ENCODE results near the gene FETUB.
"Not testable (repeated sequence)": the region's sequence is repeated elsewhere in the genome, so short reads cannot be mapped to it uniquely, and the experiment has no call there.

Gene FETUB

DNA sequence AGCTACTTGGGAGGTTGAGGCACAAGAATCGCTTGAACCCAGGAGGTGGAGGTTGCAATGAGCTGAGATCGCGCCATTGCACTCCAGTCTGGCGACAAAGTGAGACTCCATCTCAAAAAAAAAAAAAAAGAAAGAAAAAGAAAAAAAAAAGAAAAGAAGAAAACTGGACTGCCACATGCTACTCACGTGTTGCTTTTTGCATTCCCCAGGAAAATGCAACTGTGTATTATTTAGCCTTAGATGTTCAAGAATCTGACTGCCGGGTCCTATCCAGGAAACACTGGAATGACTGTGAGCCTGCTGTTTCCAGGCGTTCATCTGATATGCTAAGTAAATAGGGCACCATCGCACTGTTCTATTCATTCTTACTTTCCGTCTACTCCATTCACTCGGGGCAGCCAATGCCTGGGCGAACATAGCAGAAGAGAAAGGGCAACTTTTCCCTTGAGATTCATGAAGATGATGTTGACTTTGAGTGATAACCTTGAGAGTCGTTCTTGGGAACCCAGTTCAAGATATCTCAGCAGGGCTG, 47.0 kb downstream of the FETUB start (continued):
- TF ChIP-seq, protein P1, sequence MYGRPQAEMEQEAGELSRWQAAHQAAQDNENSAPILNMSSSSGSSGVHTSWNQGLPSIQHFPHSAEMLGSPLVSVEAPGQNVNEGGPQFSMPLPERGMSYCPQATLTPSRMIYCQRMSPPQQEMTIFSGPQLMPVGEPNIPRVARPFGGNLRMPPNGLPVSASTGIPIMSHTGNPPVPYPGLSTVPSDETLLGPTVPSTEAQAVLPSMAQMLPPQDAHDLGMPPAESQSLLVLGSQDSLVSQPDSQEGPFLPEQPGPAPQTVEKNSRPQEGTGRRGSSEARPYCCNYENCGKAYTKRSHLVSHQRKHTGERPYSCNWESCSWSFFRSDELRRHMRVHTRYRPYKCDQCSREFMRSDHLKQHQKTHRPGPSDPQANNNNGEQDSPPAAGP (tag by site-specific recombination; IDR thresholded peaks at IDR 0.05), result no peak
- TF ChIP-seq ZFP69B (tag by site-specific recombination; IDR thresholded peaks at IDR 0.05) (no peak), TRIM28 (IDR thresholded peaks at IDR 0.05; ENCODE audit: borderline replicate concordance, low read length) (no peak), ZNF223 (tag by site-specific recombination; IDR thresholded peaks at IDR 0.05) (no peak), MYNN (tag by site-specific recombination; IDR thresholded peaks at IDR 0.05; ENCODE audit: borderline replicate concordance) (no peak), ZNF560 (tag by site-specific recombination; IDR thresholded peaks at IDR 0.05; ENCODE audit: borderline replicate concordance) (no peak)

- H3K9me3 ChIP-seq (ENCODE audit: control insufficient read depth, insufficient read depth, low read depth, low read length); H3K27ac ChIP-seq (ENCODE audit: extremely low read depth, low read depth, low read length); H3K36me3 ChIP-seq (ENCODE audit: control insufficient read depth in 2 of 2, insufficient read depth in 1 of 2, low read length in 2 of 2); CTCF ChIA-PET; POLR2A ChIA-PET; H3K4me1 ChIP-seq (ENCODE audit: control insufficient read depth, insufficient read depth, low read length); H3K4me3 ChIP-seq (ENCODE audit: low read depth, low read length): not testable (repeated sequence)
Observed at GRCh38 chr3:186690304-186690703, 50.1 kb downstream of the FETUB start.

GRCh38 chr3:186691676-186692075, 51.5 kb downstream of the FETUB start:
- H3K4me3 ChIP-seq (ENCODE audit: low read depth, low read length), result no peak overlapping the region
- H3K9me3 ChIP-seq (ENCODE audit: control insufficient read depth, insufficient read depth, low read depth, low read length), result no peaks in the 10 kb centered on the region
- TF ChIP-seq ZBTB1 (tag by site-specific recombination; IDR thresholded peaks at IDR 0.05) (no peak), KLF16 (tag by site-specific recombination; IDR thresholded peaks at IDR 0.05) (no peak), SCRT2 (tag by site-specific recombination; IDR thresholded peaks at IDR 0.05) (no peak), ZNF701 (tag by site-specific recombination; IDR thresholded peaks at IDR 0.05) (no peak), ZNF24 (tag by site-specific recombination; IDR thresholded peaks at IDR 0.05) (no peak), ZNF362 (tag by site-specific recombination; IDR thresholded peaks at IDR 0.05) (no peak)
- H3K4me1 ChIP-seq (ENCODE audit: control insufficient read depth, insufficient read depth, low read length), result no peaks in the 10 kb centered on the region
- H3K36me3 ChIP-seq (ENCODE audit: control insufficient read depth in 2 of 2, insufficient read depth in 1 of 2, low read length in 2 of 2), result no peaks in the 10 kb centered on the region
- H3K27ac ChIP-seq (ENCODE audit: extremely low read depth, low read depth, low read length), result no peak overlapping the region
- ChIA-PET POLR2A (no interaction called here), CTCF (no interaction called here)

DNA sequence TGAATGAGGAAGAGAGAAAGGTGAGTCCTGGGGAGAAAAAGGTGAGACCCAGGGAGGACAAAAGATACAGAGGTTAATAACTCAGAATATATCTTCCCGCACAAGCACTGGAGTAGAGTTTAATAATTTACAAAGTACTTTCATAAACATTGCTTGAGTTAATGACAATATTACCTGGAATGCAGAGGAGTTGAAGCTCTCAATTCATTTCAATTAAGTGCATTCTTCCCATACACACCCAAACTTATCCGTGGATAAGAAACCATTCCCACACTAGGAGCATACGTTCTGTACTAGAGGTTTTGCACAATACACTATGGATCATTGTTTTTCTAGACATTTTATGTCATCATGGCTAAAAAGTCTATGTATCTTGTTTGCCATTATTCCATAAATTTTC, 53.6 kb downstream of the FETUB start:
- CTCF ChIA-PET, result interaction anchor here (0.6 kb wide), 1 partner anchor 369 kb away, joined by 5 read pairs; no protein-coding TSS in a partner anchor
- POLR2A ChIA-PET, result no interaction called here
- Histone ChIP-seq H3K4me1 (ENCODE audit: control insufficient read depth, insufficient read depth, low read length) (no peaks in the 10 kb centered on the region), H3K36me3 (ENCODE audit: control insufficient read depth in 2 of 2, insufficient read depth in 1 of 2, low read length in 2 of 2) (no peaks in the 10 kb centered on the region), H3K27ac (ENCODE audit: extremely low read depth, low read depth, low read length) (no peak overlapping the region), H3K9me3 (ENCODE audit: control insufficient read depth, insufficient read depth, low read depth, low read length) (no peaks in the 10 kb centered on the region), H3K4me3 (ENCODE audit: low read depth, low read length) (no peak overlapping the region)
- no peak for TF ChIP-seq ZNF391 (tag by site-specific recombination; IDR thresholded peaks at IDR 0.05; ENCODE audit: borderline replicate concordance, low read depth)
- TF ChIP-seq ZNF248 (tag by site-specific recombination; IDR thresholded peaks at IDR 0.05), result no peak
- no peak for TF ChIP-seq ZNF555 (tag by site-specific recombination; conservative IDR thresholded peaks at IDR 0.05)
- TF ChIP-seq ZNF76 (tag by site-specific recombination; IDR thresholded peaks at IDR 0.05; ENCODE audit: borderline replicate concordance, low read depth), result no peak
- no peak for TF ChIP-seq ZNF202 (tag by site-specific recombination; IDR thresholded peaks at IDR 0.05; ENCODE audit: borderline replicate concordance)
- TF ChIP-seq ZNF132 (tag by site-specific recombination; IDR thresholded peaks at IDR 0.05; ENCODE audit: borderline replicate concordance), result no peak
- TF ChIP-seq EGR2 (tag by site-specific recombination; IDR thresholded peaks at IDR 0.05; ENCODE audit: low read depth), result no peak
- no peak for TF ChIP-seq ZNF48 (tag by site-specific recombination; IDR thresholded peaks at IDR 0.05)
